ENCODE results near the gene CHAF1B. TPM values are rescaled to one million over a fixed set of nuclear protein-coding genes. Genes with fewer than 3 reads are reported as not detected.

CHAF1B gene
- 1.5 and 1.7 TPM in 2 replicates for total RNA-seq

GRCh38 chr21:36385233-36386030, at the start of gene CHAF1B:
CHAF1B (plus strand) TSS chr21:36385392; CDS start chr21:36386137, 745 bp downstream.

Other genes with a start within 250 kb of the CHAF1B start
- 7.5 and 19.6 TPM in 2 replicates for gene DOP1B, start 228.6 kb upstream of the CHAF1B start, total RNA-seq
- 98.4 and 121 TPM in 2 replicates for gene MORC3, start 65.2 kb upstream of the CHAF1B start, total RNA-seq
- gene CLDN14, start 94.7 kb downstream of the CHAF1B start, total RNA-seq = 0.14 TPM in 1 of 2 replicates, not detected in the other